DND-41 (cell line): Measurements from ENCODE around the gene KLHDC8A.

Experiments used
- ATAC-seq: fragments of 200-7000 bp; cut with Tn5 transposase; 3 replicates; pipeline ENCODE4 v1.9.1; 2021; ENCODE audit warnings: low read depth; ENCODE audit not compliant: insufficient read depth
- DNase-seq: peaks from one replicate; pipeline ENCODE4 v3.0.0-alpha.2; 2020
- H2AFZ ChIP-seq: 2 replicates; pipeline ENCODE4 v1.6.0; 2012; ENCODE audit warnings: low read depth, low read length
- H3K27ac ChIP-seq: 2 replicates; pipeline ENCODE4 v1.5.1; 2012; ENCODE audit warnings: low read length, inconsistent platforms
- H3K27me3 ChIP-seq: fragments of 200-600 bp; sonication (generic); 2 replicates; pipeline ENCODE4 v1.6.0; 2012; ENCODE audit warnings: low read length, mild to moderate bottlenecking, inconsistent platforms; ENCODE audit not compliant: insufficient read depth, poor library complexity
- H3K36me3 ChIP-seq: 2 replicates; pipeline ENCODE4 v1.5.1; 2012; ENCODE audit warnings: low read length, inconsistent platforms; ENCODE audit not compliant: insufficient read depth
- H3K4me1 ChIP-seq: 2 replicates; pipeline ENCODE4 v1.5.1; 2012; ENCODE audit warnings: mild to moderate bottlenecking, low read length; ENCODE audit not compliant: insufficient read depth
- H3K4me2 ChIP-seq: 2 replicates; pipeline ENCODE4 v1.6.0; 2012; ENCODE audit warnings: mild to moderate bottlenecking, moderate library complexity, low read length, inconsistent platforms; ENCODE audit not compliant: insufficient read depth
- H3K4me3 ChIP-seq, 2 experiments: fragments of 200-600 bp in 1 of 2; shearing (Covaris generic) in 1 of 2; 2 replicates each; pipeline ENCODE4 v1.5.1; 2012 to 2016; ENCODE audit warnings: inconsistent platforms in 2 of 2, low read length in 2 of 2, mild to moderate bottlenecking in 2 of 2, low read depth in 1 of 2, moderate library complexity in 1 of 2
- H3K79me2 ChIP-seq: 2 replicates; pipeline ENCODE4 v1.6.0; 2012; ENCODE audit warnings: low read length, inconsistent platforms; ENCODE audit not compliant: insufficient read depth
- H3K9ac ChIP-seq: 2 replicates; pipeline ENCODE4 v1.6.0; 2012; ENCODE audit warnings: low read depth, mild to moderate bottlenecking, inconsistent platforms, low read length, moderate library complexity
- H3K9me3 ChIP-seq: 2 replicates; pipeline ENCODE4 v1.5.1; 2012; ENCODE audit warnings: low read length, moderate library complexity, mild to moderate bottlenecking, inconsistent platforms; ENCODE audit not compliant: insufficient read depth, severe bottlenecking
- H4K20me1 ChIP-seq: 2 replicates; pipeline ENCODE4 v1.6.0; 2012; ENCODE audit warnings: low read length; ENCODE audit not compliant: insufficient read depth
- CTCF ChIP-seq: IDR thresholded peaks from 2 replicates; pipeline ENCODE4 v1.5.1; 2012; ENCODE audit warnings: borderline replicate concordance, low read length, moderate library complexity, mild to moderate bottlenecking; ENCODE audit not compliant: poor library complexity, severe bottlenecking; ENCODE audit errors: extremely low read depth
- EZH2 ChIP-seq: IDR thresholded peaks from 3 replicates; pipeline ENCODE4 v1.6.1; 2012; ENCODE audit warnings: borderline replicate concordance, low read depth, mild to moderate bottlenecking, moderate library complexity, low read length, inconsistent platforms; ENCODE audit not compliant: severe bottlenecking

Gene KLHDC8A

GRCh38 chr1:205357567-205357966, 845 bp upstream of the KLHDC8A start:
- 0 out of 2 replicates have a peak, but pooled peaks cover 3% of the 10 kb centered on the region for H4K20me1 ChIP-seq
- H3K9ac ChIP-seq: no peak overlapping the region
- peaks cover 24% of the 10 kb centered on the region for H3K27me3 ChIP-seq
- H3K36me3 ChIP-seq: no peaks in the 10 kb centered on the region
- DNase-seq: no peak
- no peak for ATAC-seq
- no peak overlapping the region for H3K4me2 ChIP-seq
- H3K9me3 ChIP-seq: no peaks in the 10 kb centered on the region
- H3K4me3 ChIP-seq: no peak overlapping the region
- no peak overlapping the region for H2AFZ ChIP-seq
- TF ChIP-seq CTCF (no peak), EZH2 (no peak)
- no peaks in the 10 kb centered on the region for H3K79me2 ChIP-seq
- no peak overlapping the region for H3K27ac ChIP-seq
- no peaks in the 10 kb centered on the region for H3K4me1 ChIP-seq

- no peak overlapping the region for H3K9ac ChIP-seq
- ATAC-seq: no peak
- no peak for DNase-seq
Observed at GRCh38 chr1:205355075-205355453, 1.7 kb downstream of the KLHDC8A start.

GRCh38 chr1:205354259-205355074, 2.3 kb downstream of the KLHDC8A start:
- DNase-seq (peak; percentile 58), ATAC-seq (peak; percentile 70; the same call in 2 of the 3 replicates)
- H3K4me3 ChIP-seq: no peak overlapping the region
- no peaks in the 10 kb centered on the region for H3K9me3 ChIP-seq
- no peaks in the 10 kb centered on the region for H3K4me1 ChIP-seq
- H2AFZ ChIP-seq: no peak overlapping the region
- no peak overlapping the region for H3K4me2 ChIP-seq
- peaks cover 20% of the 10 kb centered on the region for H3K27me3 ChIP-seq
- no peaks in the 10 kb centered on the region for H3K36me3 ChIP-seq
- H3K27ac ChIP-seq: no peak overlapping the region
- TF ChIP-seq CTCF (peak; percentile 86), EZH2 (no peak)
- H4K20me1 ChIP-seq: 0 out of 2 replicates have a peak, but pooled peaks cover 3% of the 10 kb centered on the region
- H3K79me2 ChIP-seq: no peaks in the 10 kb centered on the region
- H3K9ac ChIP-seq: no peak overlapping the region

More at GRCh38 chr1:205355075-205355453, 1.7 kb downstream of the KLHDC8A start:
- no peaks in the 10 kb centered on the region for H3K36me3 ChIP-seq
- H3K9me3 ChIP-seq: no peaks in the 10 kb centered on the region
- peaks cover 20% of the 10 kb centered on the region for H3K27me3 ChIP-seq
- H3K4me1 ChIP-seq: no peaks in the 10 kb centered on the region
- TF ChIP-seq CTCF: no peak
- TF ChIP-seq EZH2: no peak
- H3K4me3 ChIP-seq: no peak overlapping the region
- H3K4me2 ChIP-seq: no peak overlapping the region
- 0 out of 2 replicates have a peak, but pooled peaks cover 3% of the 10 kb centered on the region for H4K20me1 ChIP-seq
- no peak overlapping the region for H3K27ac ChIP-seq
- H3K79me2 ChIP-seq: no peaks in the 10 kb centered on the region
- no peak overlapping the region for H2AFZ ChIP-seq
